Caco-2 (cell line): ENCODE measurements around the gene TCEAL1. TPM values are rescaled to one million over a fixed set of nuclear protein-coding genes. Genes with fewer than 3 reads are reported as not detected.

Experiments
- BruUV-seq: library from RNA; stranded (reverse); fragments of 400-500 nt; replicated peaks from 2 replicates; lab custom pipeline; 2021; lab: Mats Ljungman, UMichigan
- CTCF ChIA-PET: fragments of 300-600 bp; sonication (Branson Sonifier 250); formaldehyde crosslinking; loops from one replicate; lab custom pipeline; 2022; ENCODE audit warnings: antibody characterized with exemption; lab: Charles Lee
- POLR2A ChIA-PET: fragments of 300-600 bp; sonication (Branson Sonifier 250); formaldehyde crosslinking; loops from one replicate; lab custom pipeline; 2022; ENCODE audit warnings: antibody characterized with exemption; lab: Charles Lee
- DNase-seq, 2 experiments: peaks; one replicate each; pipeline versions ENCODE4 v3.0.0 to v3.0.0-alpha.2; 2020 to 2022
- H3K27me3 ChIP-seq: replicated peaks from 2 replicates; pipeline ENCODE4 v1.6.0; 2011; ENCODE audit warnings: low read length; ENCODE audit not compliant: control insufficient read depth, insufficient read depth
- H3K36me3 ChIP-seq: 2 replicates; pipeline ENCODE4 v1.5.1; 2011; ENCODE audit warnings: low read length; ENCODE audit not compliant: control insufficient read depth, insufficient read depth
- H3K4me1 ChIP-seq: fragments of 250-450 bp; sonication (Bioruptor Pico); 2 replicates; pipeline ENCODE4 v1.5.1; 2020; ENCODE audit warnings: mild to moderate bottlenecking
- H3K4me3 ChIP-seq: 2 replicates; pipeline ENCODE4 v1.5.1; 2011; ENCODE audit warnings: low read depth, mild to moderate bottlenecking, control low read depth, low read length
- H3K9me3 ChIP-seq: fragments of 250-450 bp; sonication (Bioruptor Pico); 2 replicates; pipeline ENCODE4 v1.5.1; 2020; ENCODE audit warnings: mild to moderate bottlenecking, moderate library complexity
- H3K27ac Mint-ChIP-seq: one replicate; pipeline ENCODE4 v1.8.0; 2022; ENCODE audit warnings: mixed read lengths; ENCODE audit not compliant: unreplicated experiment
- H3K27me3 Mint-ChIP-seq: one replicate; pipeline ENCODE4 v1.8.0; 2022; ENCODE audit warnings: mixed read lengths; ENCODE audit not compliant: insufficient read depth, unreplicated experiment
- H3K36me3 Mint-ChIP-seq: one replicate; pipeline ENCODE4 v1.8.0; 2022; ENCODE audit warnings: mild to moderate bottlenecking, mixed read lengths; ENCODE audit not compliant: insufficient read depth, unreplicated experiment
- H3K4me1 Mint-ChIP-seq: one replicate; pipeline ENCODE4 v1.8.0; 2022; ENCODE audit warnings: low read depth, mixed read lengths; ENCODE audit not compliant: unreplicated experiment
- H3K4me3 Mint-ChIP-seq: one replicate; pipeline ENCODE4 v1.8.0; 2022; ENCODE audit warnings: mild to moderate bottlenecking, moderate library complexity, mixed read lengths; ENCODE audit not compliant: unreplicated experiment
- H3K9me3 Mint-ChIP-seq: one replicate; pipeline ENCODE4 v1.8.0; 2022; ENCODE audit warnings: mixed read lengths; ENCODE audit not compliant: unreplicated experiment
- CTCF ChIP-seq, 2 experiments: fragments of 200-600 bp in 1 of 2; IDR thresholded peaks; 1 replicate in 1 of 2; 2 replicates in 1 of 2; pipeline versions ENCODE4 v1.5.1 to v1.8.0; 2011 to 2022; ENCODE audit warnings: antibody characterized with exemption in 1 of 2, control low read depth in 1 of 2, inconsistent platforms in 1 of 2, low read depth in 1 of 2, low read length in 1 of 2, mild to moderate bottlenecking in 1 of 2, moderate library complexity in 1 of 2; ENCODE audit not compliant: insufficient read depth in 1 of 2, severe bottlenecking in 1 of 2, unreplicated experiment in 1 of 2
- intact Hi-C: fragments of 100-400 bp; cut with micrococcal nuclease; formaldehyde crosslinking; loops from one replicate; pipeline ENCODE4 v1.10.0; 2022; ENCODE audit not compliant: unreplicated experiment
- total RNA-seq: library from RNA; stranded (reverse); gene quantifications from 2 replicates; pipeline ENCODE4 v1.2.3, GENCODE V29; 2022

The TCEAL1 gene
- total RNA-seq, 1 experiment from 2014 or later = 11.8 TPM

- H3K4me3 ChIP-seq = no peak overlapping the region
- Mint-ChIP-seq H3K27ac (no peak overlapping the region), H3K4me1 (peaks cover 10% of the 10 kb centered on the region), H3K36me3 (peaks cover 81% of the 10 kb centered on the region), H3K27me3 (no peaks in the 10 kb centered on the region), H3K4me3 (no peak overlapping the region), H3K9me3 (no peaks in the 10 kb centered on the region)
- intact Hi-C loops = no loop called here
- H3K36me3 ChIP-seq = peaks cover 1% of the 10 kb centered on the region; the same call in 1 of the 2 replicates
- ChIA-PET CTCF (no interaction called here), POLR2A (interaction anchor here (0.6 kb wide), 1 partner anchor 9 kb away, joined by 9 read pairs; no protein-coding TSS in a partner anchor)
- H3K4me1 ChIP-seq = no peaks in the 10 kb centered on the region
- no peaks in the 10 kb centered on the region for H3K27me3 ChIP-seq
- no peak for TF ChIP-seq CTCF (IDR thresholded peaks at IDR 0.05; ENCODE audit: insufficient read depth in 1 of 2, low read depth in 1 of 2, low read length in 1 of 2, severe bottlenecking in 1 of 2, unreplicated experiment in 1 of 2)
- no peak for DNase-seq
- no peaks in the 10 kb centered on the region for H3K9me3 ChIP-seq
- BruUV-seq = no TSS peak
Measured at GRCh38 chrX:103678199-103678993, 49.6 kb downstream of the TCEAL1 start.

Other genes starting within 250 kb of the TCEAL1 start
- not detected in 2 replicates for gene RAB40A, start 109.5 kb upstream of the TCEAL1 start, total RNA-seq
- 39.0 and 42.3 TPM in 2 replicates for gene TCEAL4, start 43.5 kb upstream of the TCEAL1 start, total RNA-seq
- gene TCEAL3, start 21.0 kb upstream of the TCEAL1 start, total RNA-seq = 2.7 and 3.3 TPM in 2 replicates
- 314 and 322 TPM in 2 replicates for gene MORF4L2, start 57.7 kb downstream of the TCEAL1 start, total RNA-seq
- not detected in 2 replicates for gene TMEM31, start 81.9 kb downstream of the TCEAL1 start, total RNA-seq
- 3.4 and 3.6 TPM in 2 replicates for gene PLP1, start 147.9 kb downstream of the TCEAL1 start, total RNA-seq
- 1.4 and 1.6 TPM in 2 replicates for gene RAB9B, start 203.3 kb downstream of the TCEAL1 start, total RNA-seq